GM12891 (cell line): ENCODE data around the gene CASKIN1.

ENCODE experiments used
- POLR2A ChIP-seq: IDR thresholded peaks from 2 replicates; pipeline ENCODE4 v1.6.1; 2011; ENCODE audit warnings: low read depth, low read length, control low read depth
- POLR2AphosphoS5 ChIP-seq: IDR thresholded peaks from 2 replicates; pipeline ENCODE4 v1.6.1; 2011; ENCODE audit warnings: low read depth, low read length, control low read depth
- POU2F2 ChIP-seq: IDR thresholded peaks from 2 replicates; pipeline ENCODE4 v1.6.1; 2011; ENCODE audit warnings: low read depth, mild to moderate bottlenecking, control low read depth, low read length, moderate library complexity
- TAF1 ChIP-seq: IDR thresholded peaks from 2 replicates; pipeline ENCODE4 v1.6.1; 2011; ENCODE audit warnings: low read depth, low read length, control low read depth

GRCh38 chr16:2196162-2196980 lies at the start of gene CASKIN1:
- TF ChIP-seq POLR2A (no peak), POLR2AphosphoS5 (no peak), TAF1 (no peak), POU2F2 (no peak)
